WTC11 (cell line): Measurements from ENCODE around the gene ADCY2. TPM values are rescaled to one million over a fixed set of nuclear protein-coding genes. Genes with fewer than 3 reads are reported as not detected.

Experiments used
- ATAC-seq: fragments of 200-7000 bp; cut with Tn5 transposase; 2 replicates; pipeline ENCODE4 v1.10.0; 2021; ENCODE audit warnings: mild to moderate bottlenecking, moderate library complexity
- CTCF ChIA-PET: fragments of 300-600 bp; sonication (Branson Sonifier 250); formaldehyde crosslinking; loops from one replicate; lab custom pipeline; 2021; ENCODE audit warnings: antibody characterized with exemption; lab: Charles Lee
- POLR2A ChIA-PET: fragments of 350-600 bp; sonication (Branson Sonifier 250); formaldehyde crosslinking; loops from one replicate; lab custom pipeline; 2021; ENCODE audit warnings: antibody characterized with exemption; lab: Charles Lee
- DNase-seq: peaks from one replicate; pipeline ENCODE4 v3.0.0; 2021; ENCODE audit warnings: low spot score
- H3K27ac Mint-ChIP-seq: 2 replicates; pipeline ENCODE4 v1.8.0; 2021; ENCODE audit warnings: mixed read lengths
- H3K27me3 Mint-ChIP-seq: 2 replicates; pipeline ENCODE4 v1.8.0; 2021; ENCODE audit warnings: low read depth, mild to moderate bottlenecking, moderate library complexity, mixed read lengths
- H3K36me3 Mint-ChIP-seq: 2 replicates; pipeline ENCODE4 v1.8.0; 2021; ENCODE audit warnings: mixed read lengths
- H3K4me1 Mint-ChIP-seq: 2 replicates; pipeline ENCODE4 v1.8.0; 2022; ENCODE audit warnings: mixed read lengths
- H3K4me3 Mint-ChIP-seq: 2 replicates; pipeline ENCODE4 v1.8.0; 2021; ENCODE audit warnings: mild to moderate bottlenecking, moderate library complexity, mixed read lengths
- H3K9me3 Mint-ChIP-seq: 2 replicates; pipeline ENCODE4 v1.8.0; 2021; ENCODE audit warnings: mixed read lengths
- ARID4B ChIP-seq: sonication (generic); formaldehyde crosslinking; IDR thresholded peaks from 2 replicates; pipeline ENCODE4 v1.8.0; 2023; ENCODE audit warnings: missing genetic modification reagents, mild to moderate bottlenecking, borderline replicate concordance
- CDX4 ChIP-seq: fragments of 250-450 bp; sonication (Bioruptor Pico); IDR thresholded peaks from 2 replicates; pipeline ENCODE4 v1.9.0; 2021; ENCODE audit warnings: moderate library complexity, mild to moderate bottlenecking, inconsistent platforms, borderline replicate concordance
- ETV6 ChIP-seq: sonication (generic); formaldehyde crosslinking; IDR thresholded peaks from 2 replicates; pipeline ENCODE4 v1.8.1; 2022; ENCODE audit warnings: mild to moderate bottlenecking, missing genetic modification reagents
- MYBL2 ChIP-seq: sonication (generic); formaldehyde crosslinking; IDR thresholded peaks from 2 replicates; pipeline ENCODE4 v1.8.1; 2023; ENCODE audit warnings: mild to moderate bottlenecking, moderate library complexity, missing genetic modification reagents
- NFATC4 ChIP-seq: fragments of 250-450 bp; sonication (Bioruptor Pico); IDR thresholded peaks from 2 replicates; pipeline ENCODE4 v1.9.0; 2021; ENCODE audit warnings: mild to moderate bottlenecking
- PRDM15 ChIP-seq: sonication (generic); formaldehyde crosslinking; IDR thresholded peaks from 2 replicates; pipeline ENCODE4 v1.8.0; 2022; ENCODE audit warnings: missing genetic modification reagents
- SMAD4 ChIP-seq: sonication (generic); formaldehyde crosslinking; IDR thresholded peaks from 2 replicates; pipeline ENCODE4 v1.8.0; 2022; ENCODE audit warnings: mild to moderate bottlenecking, missing genetic modification reagents
- TEAD1 ChIP-seq: sonication (generic); formaldehyde crosslinking; IDR thresholded peaks from 2 replicates; pipeline ENCODE4 v1.8.0; 2022; ENCODE audit warnings: mild to moderate bottlenecking, missing genetic modification reagents
- ZNF121 ChIP-seq: sonication (generic); formaldehyde crosslinking; IDR thresholded peaks from 2 replicates; pipeline ENCODE4 v1.8.0; 2023; ENCODE audit warnings: missing genetic modification reagents
- ZNF138 ChIP-seq: sonication (generic); formaldehyde crosslinking; conservative IDR thresholded peaks from 2 replicates; pipeline ENCODE4 v1.8.1; 2022; ENCODE audit warnings: mild to moderate bottlenecking, moderate library complexity, missing genetic modification reagents
- total RNA-seq: library from RNA; stranded (reverse); gene quantifications from 3 replicates; pipeline ENCODE4 v1.2.3, GENCODE V29; 2021
- TF ChIP-seq, protein P1 (sequence below): fragments of 250-450 bp; sonication (Bioruptor Pico); IDR thresholded peaks from 2 replicates; pipeline ENCODE4 v1.9.0; 2021; ENCODE audit warnings: mild to moderate bottlenecking
- TF ChIP-seq, protein P2 (sequence below): sonication (generic); formaldehyde crosslinking; IDR thresholded peaks from 2 replicates; pipeline ENCODE4 v1.8.0; 2023; ENCODE audit warnings: mild to moderate bottlenecking, missing genetic modification reagents
- TF ChIP-seq, protein P3 (sequence below): fragments of 250-450 bp; sonication (Bioruptor Pico); IDR thresholded peaks from 2 replicates; pipeline ENCODE4 v2.1.2; 2022; ENCODE audit warnings: mild to moderate bottlenecking, moderate library complexity

Gene ADCY2
- total RNA-seq, 1 experiment from 2014 or later = 142 TPM

DNA sequence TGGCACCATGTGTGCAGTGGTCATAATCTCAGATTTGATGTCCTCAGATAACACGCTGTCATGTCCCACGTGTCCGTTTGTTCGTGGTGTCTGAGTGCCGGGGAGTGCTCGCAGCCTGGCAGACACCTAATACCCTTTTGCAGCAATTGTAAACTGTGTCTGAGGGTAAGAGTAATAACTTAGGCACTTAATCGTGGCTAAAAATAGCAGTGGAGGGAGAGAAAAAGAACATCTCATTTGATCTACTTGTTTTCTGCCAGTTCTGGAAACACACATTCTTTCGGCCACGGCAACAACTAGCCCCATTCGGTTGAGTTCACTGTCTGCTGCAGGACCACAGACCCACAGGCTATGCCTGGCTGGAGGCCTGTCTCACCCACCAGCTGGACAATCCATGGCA, 16.5 kb downstream of the ADCY2 start:
- TF ChIP-seq TEAD1 (CRISPR knock-in tag) = no peak
- TF ChIP-seq ARID4B (CRISPR knock-in tag) = no peak
- no peak for TF ChIP-seq MYBL2
- TF ChIP-seq, protein P1, sequence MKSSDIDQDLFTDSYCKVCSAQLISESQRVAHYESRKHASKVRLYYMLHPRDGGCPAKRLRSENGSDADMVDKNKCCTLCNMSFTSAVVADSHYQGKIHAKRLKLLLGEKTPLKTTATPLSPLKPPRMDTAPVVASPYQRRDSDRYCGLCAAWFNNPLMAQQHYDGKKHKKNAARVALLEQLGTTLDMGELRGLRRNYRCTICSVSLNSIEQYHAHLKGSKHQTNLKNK (CRISPR knock-in tag) = no peak
- no peak for TF ChIP-seq SMAD4 (CRISPR knock-in tag)
- H3K27me3 Mint-ChIP-seq = no peaks in the 10 kb centered on the region
- no peak overlapping the region for H3K4me3 Mint-ChIP-seq
- POLR2A ChIA-PET = no interaction called here
- ATAC-seq (no peak; the same call in 1 of the 2 replicates), DNase-seq (no peak)
- CTCF ChIA-PET = no interaction called here
- peak overlapping the region; percentile 52 for H3K27ac Mint-ChIP-seq
- peaks cover 45% of the 10 kb centered on the region for H3K36me3 Mint-ChIP-seq
- no peaks in the 10 kb centered on the region for H3K9me3 Mint-ChIP-seq
- peaks cover 53% of the 10 kb centered on the region for H3K4me1 Mint-ChIP-seq

DNA sequence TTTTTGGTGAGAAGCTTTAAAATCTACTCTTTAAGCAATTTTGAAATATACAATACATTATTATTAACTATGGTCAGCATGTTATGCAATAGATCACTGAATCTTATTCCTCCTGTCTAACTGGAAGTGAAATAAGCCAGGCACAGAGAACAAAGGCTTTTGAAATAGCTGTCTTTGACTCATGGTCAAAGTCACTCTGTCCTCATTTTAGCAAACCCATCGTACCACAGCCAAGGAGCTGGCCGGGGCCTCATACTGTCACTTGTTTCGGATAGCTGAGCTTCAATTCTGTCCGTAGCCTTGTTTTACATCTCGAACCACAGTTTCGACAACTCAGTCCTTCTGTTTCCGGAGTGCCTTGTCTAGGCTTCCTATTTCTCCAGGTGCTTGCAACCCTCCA, 19.2 kb downstream of the ADCY2 start:
- CTCF ChIA-PET = no interaction called here
- H3K36me3 Mint-ChIP-seq = peaks cover 55% of the 10 kb centered on the region
- no peaks in the 10 kb centered on the region for H3K27me3 Mint-ChIP-seq
- H3K4me3 Mint-ChIP-seq = no peak overlapping the region
- H3K27ac Mint-ChIP-seq = no peak overlapping the region
- no peak for DNase-seq
- TF ChIP-seq ZNF121 = no peak
- TF ChIP-seq ETV6 (CRISPR knock-in tag) = no peak
- TF ChIP-seq CDX4 (CRISPR knock-in tag) = no peak
- TF ChIP-seq NFATC4 = no peak
- no peak for TF ChIP-seq TEAD1 (CRISPR knock-in tag)
- TF ChIP-seq, protein P2, sequence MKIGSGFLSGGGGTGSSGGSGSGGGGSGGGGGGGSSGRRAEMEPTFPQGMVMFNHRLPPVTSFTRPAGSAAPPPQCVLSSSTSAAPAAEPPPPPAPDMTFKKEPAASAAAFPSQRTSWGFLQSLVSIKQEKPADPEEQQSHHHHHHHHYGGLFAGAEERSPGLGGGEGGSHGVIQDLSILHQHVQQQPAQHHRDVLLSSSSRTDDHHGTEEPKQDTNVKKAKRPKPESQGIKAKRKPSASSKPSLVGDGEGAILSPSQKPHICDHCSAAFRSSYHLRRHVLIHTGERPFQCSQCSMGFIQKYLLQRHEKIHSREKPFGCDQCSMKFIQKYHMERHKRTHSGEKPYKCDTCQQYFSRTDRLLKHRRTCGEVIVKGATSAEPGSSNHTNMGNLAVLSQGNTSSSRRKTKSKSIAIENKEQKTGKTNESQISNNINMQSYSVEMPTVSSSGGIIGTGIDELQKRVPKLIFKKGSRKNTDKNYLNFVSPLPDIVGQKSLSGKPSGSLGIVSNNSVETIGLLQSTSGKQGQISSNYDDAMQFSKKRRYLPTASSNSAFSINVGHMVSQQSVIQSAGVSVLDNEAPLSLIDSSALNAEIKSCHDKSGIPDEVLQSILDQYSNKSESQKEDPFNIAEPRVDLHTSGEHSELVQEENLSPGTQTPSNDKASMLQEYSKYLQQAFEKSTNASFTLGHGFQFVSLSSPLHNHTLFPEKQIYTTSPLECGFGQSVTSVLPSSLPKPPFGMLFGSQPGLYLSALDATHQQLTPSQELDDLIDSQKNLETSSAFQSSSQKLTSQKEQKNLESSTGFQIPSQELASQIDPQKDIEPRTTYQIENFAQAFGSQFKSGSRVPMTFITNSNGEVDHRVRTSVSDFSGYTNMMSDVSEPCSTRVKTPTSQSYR (CRISPR knock-in tag) = no peak
- no peak for TF ChIP-seq PRDM15 (CRISPR knock-in tag)
- TF ChIP-seq ZNF138 (CRISPR knock-in tag) = no peak
- TF ChIP-seq, protein P3, sequence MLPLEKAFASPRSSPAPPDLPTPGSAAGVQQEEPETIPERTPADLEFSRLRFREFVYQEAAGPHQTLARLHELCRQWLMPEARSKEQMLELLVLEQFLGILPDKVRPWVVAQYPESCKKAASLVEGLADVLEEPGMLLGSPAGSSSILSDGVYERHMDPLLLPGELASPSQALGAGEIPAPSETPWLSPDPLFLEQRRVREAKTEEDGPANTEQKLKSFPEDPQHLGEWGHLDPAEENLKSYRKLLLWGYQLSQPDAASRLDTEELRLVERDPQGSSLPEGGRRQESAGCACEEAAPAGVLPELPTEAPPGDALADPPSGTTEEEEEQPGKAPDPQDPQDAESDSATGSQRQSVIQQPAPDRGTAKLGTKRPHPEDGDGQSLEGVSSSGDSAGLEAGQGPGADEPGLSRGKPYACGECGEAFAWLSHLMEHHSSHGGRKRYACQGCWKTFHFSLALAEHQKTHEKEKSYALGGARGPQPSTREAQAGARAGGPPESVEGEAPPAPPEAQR (CRISPR knock-in tag) = no peak
- ATAC-seq = no peak
- POLR2A ChIA-PET = no interaction called here
- H3K9me3 Mint-ChIP-seq = no peaks in the 10 kb centered on the region
- peaks cover 74% of the 10 kb centered on the region for H3K4me1 Mint-ChIP-seq
